K562 (cell line): ENCODE data around the gene DOCK8. TPM values are rescaled to one million over a fixed set of nuclear protein-coding genes. Genes with fewer than 3 reads are reported as not detected.

Experiments
- ATAC-seq: fragments of 200-7000 bp; cut with Tn5 transposase; 3 replicates; pipeline ENCODE4 v1.9.1; 2020; ENCODE audit warnings: moderate library complexity
- BruUV-seq: library from RNA; stranded (reverse); fragments of 400-500 nt; replicated peaks from 2 replicates; lab custom pipeline; 2021; lab: Mats Ljungman, UMichigan
- CTCF ChIA-PET: fragments of 300-600 bp; formaldehyde crosslinking; extraction: SDS; loops from one replicate; lab custom pipeline; 2021; ENCODE audit warnings: low intra/inter-chr PET ratio; lab: Yijun Ruan, JAX
- POLR2A ChIA-PET: fragments of 300-600, 350-650 bp; sonication (Branson Sonifier 250); formaldehyde crosslinking; extraction: SDS; loops from one replicate; lab custom pipeline; 2021; ENCODE audit warnings: antibody characterized with exemption, inconsistent platforms; lab: Yijun Ruan, JAX
- DNase-seq, 4 experiments: peaks; one replicate each; pipeline versions ENCODE4 v3.0.0 to v3.0.0-alpha.2; 2011 to 2018; ENCODE audit warnings: low spot score in 3 of 4, mixed read lengths in 3 of 4; ENCODE audit errors: extremely low read depth in 1 of 4
- FAIRE-seq: peaks from 2 replicates; lab custom pipeline; 2011; peaks lifted over from hg19 to GRCh38; lab: Jason Lieb, UNC
- H2AFZ ChIP-seq: 2 replicates; pipeline ENCODE4 v1.6.0; 2011; ENCODE audit warnings: low read depth, low read length, control low read depth, inconsistent platforms
- H3K27ac ChIP-seq: fragments of 200-600 bp; 3 replicates; pipeline ENCODE4 v1.8.0; 2011; ENCODE audit warnings: low read depth, mild to moderate bottlenecking, control low read depth, inconsistent platforms, low read length, moderate library complexity, mixed read lengths; ENCODE audit errors: extremely low read depth
- H3K27me3 ChIP-seq, 2 experiments: fragments of 300-600 bp in 1 of 2; 2 replicates in 1 of 2; 3 replicates in 1 of 2; pipeline versions ENCODE4 v1.6.0 to v1.8.0; 2011; ENCODE audit warnings: inconsistent platforms in 2 of 2, low read length in 2 of 2, mild to moderate bottlenecking in 1 of 2, mixed read lengths in 1 of 2, moderate library complexity in 1 of 2; ENCODE audit not compliant: control insufficient read depth in 2 of 2, insufficient read depth in 2 of 2
- H3K36me3 ChIP-seq: fragments of 300-600 bp; 3 replicates; pipeline ENCODE4 v1.8.0; 2011; ENCODE audit warnings: mild to moderate bottlenecking, low read length, inconsistent platforms; ENCODE audit not compliant: control insufficient read depth, insufficient read depth
- H3K4me1 ChIP-seq, 2 experiments: fragments of 200-600 bp in 1 of 2; replicated peaks in 1 of 2; 2 replicates in 1 of 2; 3 replicates in 1 of 2; pipeline versions ENCODE4 v1.5.1 to v1.8.0; 2011; ENCODE audit warnings: inconsistent platforms in 2 of 2, low read length in 2 of 2, mild to moderate bottlenecking in 1 of 2, mixed read lengths in 1 of 2, moderate library complexity in 1 of 2; ENCODE audit not compliant: control insufficient read depth in 2 of 2, insufficient read depth in 2 of 2
- H3K4me2 ChIP-seq: 2 replicates; pipeline ENCODE4 v1.6.1; 2011; ENCODE audit warnings: low read length, control low read depth, inconsistent platforms, mixed read lengths; ENCODE audit not compliant: insufficient read depth
- H3K4me3 ChIP-seq: fragments of 200-600 bp; sonication (generic), shearing (Covaris generic); 2 replicates; pipeline ENCODE4 v1.5.1; 2016; ENCODE audit warnings: control low read depth, inconsistent platforms
- H3K79me2 ChIP-seq: fragments of 200-600 bp; 3 replicates; pipeline ENCODE4 v1.8.0; 2011; ENCODE audit warnings: low read length, inconsistent platforms; ENCODE audit not compliant: control insufficient read depth, insufficient read depth
- H3K9ac ChIP-seq, 2 experiments: 2 replicates each; pipeline versions ENCODE4 v1.6.0 to v1.6.1; 2011; ENCODE audit warnings: low read depth in 2 of 2, low read length in 2 of 2, control low read depth in 1 of 2, inconsistent platforms in 1 of 2, mild to moderate bottlenecking in 1 of 2, mixed read lengths in 1 of 2; ENCODE audit not compliant: insufficient read depth in 1 of 2
- H3K9me1 ChIP-seq: one replicate; pipeline ENCODE4 v1.6.0; 2011; ENCODE audit warnings: inconsistent platforms, mild to moderate bottlenecking, low read length, moderate library complexity; ENCODE audit not compliant: control insufficient read depth, insufficient read depth
- H3K9me3 ChIP-seq: replicated peaks from 2 replicates; pipeline ENCODE4 v1.5.1; 2011; ENCODE audit warnings: low read depth, low read length, inconsistent platforms; ENCODE audit not compliant: control insufficient read depth, insufficient read depth
- H4K20me1 ChIP-seq: replicated peaks from 2 replicates; pipeline ENCODE4 v1.6.1; 2011; ENCODE audit warnings: low read length, inconsistent platforms, mixed read lengths; ENCODE audit not compliant: control insufficient read depth, insufficient read depth
- ZBTB11 ChIP-seq, 3 experiments: fragments of 200-800 bp in 1 of 3; fragments of 250-450 bp in 1 of 3; fragments of 450-650 bp in 1 of 3; sonication (Bioruptor Pico) in 1 of 3; sonication (Bioruptor generic) in 1 of 3; formaldehyde crosslinking in 1 of 3; IDR thresholded peaks; 2 replicates each; pipeline versions ENCODE4 v1.6.1 to v1.8.0; 2016 to 2022; ENCODE audit warnings: mild to moderate bottlenecking in 2 of 3, missing genetic modification characterization in 2 of 3, missing compliant biosample characterization in 1 of 3, moderate library complexity in 1 of 3
- ZNF695 ChIP-seq: fragments of 450-650 bp; formaldehyde crosslinking; IDR thresholded peaks from 2 replicates; pipeline ENCODE4 v1.4.0; 2020; ENCODE audit warnings: mild to moderate bottlenecking, moderate library complexity
- WGBS: fragments of 100-300 bp; shearing (Covaris generic); methylation state at CpG from one replicate; pipeline ENCODE4 v1.1.6; 2016; ENCODE audit warnings: low coverage, mixed read lengths; ENCODE audit not compliant: insufficient coverage; ENCODE audit errors: missing lambda C conversion rate; 5-methylcytosine and 5-hydroxymethylcytosine counted together
- in situ Hi-C: fragments of 300-500 bp; cut with MboI; formaldehyde crosslinking; loops from 4 replicates; pipeline ENCODE4 v1.15.0; 2018; ENCODE audit warnings: inconsistent platforms, mixed read lengths
- intact Hi-C: fragments of 100-400 bp; cut with micrococcal nuclease; formaldehyde crosslinking; loops from 2 replicates; pipeline ENCODE4 v1.14.2; 2022
- polyA plus RNA-seq, 8 experiments: library from polyadenylated mRNA; depleted of rRNA in 4 of 8; stranded (reverse) in 5 of 8; unstranded in 3 of 8; fragments of >200 nt; fragmentation: Nextera tagmentation in 2 of 8; fragmentation: Illumina TruSeq in 1 of 8; extraction: Ambion mirVana in 2 of 8; extraction: Trizol in 1 of 8; gene quantifications; 2 replicates each; pipeline versions ENCODE4 v1.2.1 to v1.2.3, GENCODE V29; 2011 to 2014; ENCODE audit warnings: inconsistent platforms in 1 of 8, missing spikeins in 1 of 8
- total RNA-seq, 7 experiments: library from RNA; depleted of rRNA in 6 of 7; stranded (reverse); fragments of >200 nt in 6 of 7; fragmentation: Illumina TruSeq in 2 of 7; extraction: Trizol in 2 of 7; gene quantifications; 2 replicates each; pipeline versions ENCODE4 v1.2.1 to v1.2.3, GENCODE V29; 2011 to 2021; ENCODE audit warnings: low replicate concordance in 1 of 7
- TF ChIP-seq, protein P1 (sequence below): fragments of 450-650 bp; IDR thresholded peaks from 2 replicates; pipeline ENCODE4 v1.6.1; 2016; ENCODE audit warnings: missing biosample characterization, missing genetic modification characterization

The DOCK8 gene
- total and polyA plus RNA-seq, 9 of the 15 experiments (the other 6 are each of a cell fraction or from before 2014, with no cell fraction given): 14.4 to 53.8 (median 25.1) TPM

GRCh38 chr9:396396-396795 is 181.7 kb downstream of the DOCK8 start (continued):
- no peak for TF ChIP-seq ZBTB11 (CRISPR knock-in tag; IDR thresholded peaks at IDR 0.05)

DNA sequence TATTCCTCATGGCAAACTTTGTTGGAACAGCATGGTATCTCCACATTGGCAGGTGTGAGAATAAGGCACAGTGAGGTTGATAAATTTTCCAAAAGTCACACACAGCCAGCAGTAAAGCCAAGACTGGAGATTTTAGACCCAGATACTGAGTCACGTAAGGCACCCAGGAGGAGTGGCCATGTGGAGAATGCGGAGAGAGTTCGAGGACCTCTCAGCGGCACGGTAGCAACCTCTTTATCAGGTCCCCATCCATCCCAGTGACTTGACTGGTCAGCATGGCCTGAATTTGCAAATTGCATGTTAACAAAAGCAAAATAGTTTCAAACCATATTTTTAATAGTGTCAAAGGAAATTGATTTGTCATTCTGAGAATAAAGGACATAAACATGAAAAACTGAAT is 183.4 kb downstream of the DOCK8 start:
- intact Hi-C loops (no loop called here), in situ Hi-C loops (no loop called here)
- Histone ChIP-seq H3K4me1 (no peaks in the 10 kb centered on the region; a peak in 1 of 5 replicates), H3K9ac (no peak overlapping the region), H4K20me1 (no peaks in the 10 kb centered on the region; the same call in 1 of the 2 replicates), H3K4me2 (no peak overlapping the region), H3K9me3 (no peaks in the 10 kb centered on the region), H3K79me2 (no peaks in the 10 kb centered on the region), H3K4me3 (no peak overlapping the region), H3K9me1 (no peaks in the 10 kb centered on the region), H3K36me3 (peaks cover 49% of the 10 kb centered on the region; the same call in 2 of the 3 replicates), H3K27ac (no peak overlapping the region), H3K27me3 (no peaks in the 10 kb centered on the region), H2AFZ (no peak overlapping the region)
- no peak for ATAC-seq
- no peak for DNase-seq
- ChIA-PET POLR2A (no interaction called here), CTCF (no interaction called here)
- no peak for FAIRE-seq
- WGBS: 81% methylated on average over 5 of the region's 5 CpGs
- no TSS peak for BruUV-seq
- TF ChIP-seq ZNF695: no peak
- TF ChIP-seq, protein P1, sequence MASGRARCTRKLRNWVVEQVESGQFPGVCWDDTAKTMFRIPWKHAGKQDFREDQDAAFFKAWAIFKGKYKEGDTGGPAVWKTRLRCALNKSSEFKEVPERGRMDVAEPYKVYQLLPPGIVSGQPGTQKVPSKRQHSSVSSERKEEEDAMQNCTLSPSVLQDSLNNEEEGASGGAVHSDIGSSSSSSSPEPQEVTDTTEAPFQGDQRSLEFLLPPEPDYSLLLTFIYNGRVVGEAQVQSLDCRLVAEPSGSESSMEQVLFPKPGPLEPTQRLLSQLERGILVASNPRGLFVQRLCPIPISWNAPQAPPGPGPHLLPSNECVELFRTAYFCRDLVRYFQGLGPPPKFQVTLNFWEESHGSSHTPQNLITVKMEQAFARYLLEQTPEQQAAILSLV: no peak
